Peyer's patch (tissue), 4 donors: ENCODE results near the gene OR8G5. TPM values are rescaled to one million over a fixed set of nuclear protein-coding genes. Genes with fewer than 3 reads are reported as not detected.

Experiments used
- DNase-seq, 3 donors: peaks; one replicate each; pipeline ENCODE4 v3.0.0-alpha.2; 2017 to 2019
- H3K27ac ChIP-seq, 4 donors: fragments of 200-600 bp; sonication (generic); one replicate each; pipeline ENCODE4 v1.5.1; 2016 to 2019
- H3K27me3 ChIP-seq, 2 donors: fragments of 200-600 bp; sonication (generic); one replicate each; pipeline ENCODE4 v1.5.1; 2019
- H3K36me3 ChIP-seq, 3 donors: fragments of 200-600 bp; sonication (generic); one replicate each; pipeline ENCODE4 v1.5.1; 2016 to 2019
- H3K4me1 ChIP-seq, 4 donors: fragments of 200-600 bp; sonication (generic); one replicate each; pipeline ENCODE4 v1.5.1; 2016 to 2019
- H3K4me3 ChIP-seq, 4 donors: fragments of 200-600 bp; sonication (generic); 1 replicate in 3 of 4; 2 replicates in 1 of 4; pipeline ENCODE4 v1.5.1; 2016 to 2019; ENCODE audit warnings: mild to moderate bottlenecking in 1 of 4
- H3K9me3 ChIP-seq, 4 donors: fragments of 200-600 bp; sonication (generic); one replicate each; pipeline ENCODE4 v1.5.1; 2016 to 2019; ENCODE audit warnings: mild to moderate bottlenecking in 1 of 4
- POLR2A ChIP-seq, 2 donors: fragments of 450-650 bp; IDR thresholded peaks; one replicate each; pipeline ENCODE4 v1.5.1; 2017; ENCODE audit warnings: antibody characterized with exemption in 2 of 2, mild to moderate bottlenecking in 2 of 2, moderate library complexity in 2 of 2
- total RNA-seq, 4 donors: library from RNA; depleted of rRNA; stranded (reverse); fragments of >200 nt; gene quantifications; one replicate each; pipeline ENCODE4 v1.1.0, GENCODE V29; 2016
- TF ChIP-seq, protein P1 (sequence below), 6 experiments: fragments of 450-650 bp in 4 of 6; fragments of 200-600 bp in 2 of 6; sonication (generic) in 1 of 6; IDR thresholded peaks; one replicate each; pipeline ENCODE4 v1.5.1; 2017 to 2019; ENCODE audit warnings: antibody characterized with exemption in 6 of 6, mild to moderate bottlenecking in 3 of 6, moderate library complexity in 1 of 6

Gene OR8G5
- total RNA-seq, 4 donors from 2014 or later: not detected

GRCh38 chr11:124277207-124277606 is 21.0 kb downstream of the OR8G5 start:
- Histone ChIP-seq H3K4me1 (peaks cover 0 to 4% (median 0%) of the 10 kb centered on the region in 4 donors), H3K27ac (peak overlapping the region in 1 of 4 donors; percentile 40), H3K36me3 (no peaks in the 10 kb centered on the region), H3K4me3 (no peak overlapping the region), H3K9me3 (no peaks in the 10 kb centered on the region), H3K27me3 (no peaks in the 10 kb centered on the region)
- TF ChIP-seq, protein P1, sequence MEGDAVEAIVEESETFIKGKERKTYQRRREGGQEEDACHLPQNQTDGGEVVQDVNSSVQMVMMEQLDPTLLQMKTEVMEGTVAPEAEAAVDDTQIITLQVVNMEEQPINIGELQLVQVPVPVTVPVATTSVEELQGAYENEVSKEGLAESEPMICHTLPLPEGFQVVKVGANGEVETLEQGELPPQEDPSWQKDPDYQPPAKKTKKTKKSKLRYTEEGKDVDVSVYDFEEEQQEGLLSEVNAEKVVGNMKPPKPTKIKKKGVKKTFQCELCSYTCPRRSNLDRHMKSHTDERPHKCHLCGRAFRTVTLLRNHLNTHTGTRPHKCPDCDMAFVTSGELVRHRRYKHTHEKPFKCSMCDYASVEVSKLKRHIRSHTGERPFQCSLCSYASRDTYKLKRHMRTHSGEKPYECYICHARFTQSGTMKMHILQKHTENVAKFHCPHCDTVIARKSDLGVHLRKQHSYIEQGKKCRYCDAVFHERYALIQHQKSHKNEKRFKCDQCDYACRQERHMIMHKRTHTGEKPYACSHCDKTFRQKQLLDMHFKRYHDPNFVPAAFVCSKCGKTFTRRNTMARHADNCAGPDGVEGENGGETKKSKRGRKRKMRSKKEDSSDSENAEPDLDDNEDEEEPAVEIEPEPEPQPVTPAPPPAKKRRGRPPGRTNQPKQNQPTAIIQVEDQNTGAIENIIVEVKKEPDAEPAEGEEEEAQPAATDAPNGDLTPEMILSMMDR (IDR thresholded peaks at IDR 0.05): no peak
- no peak for TF ChIP-seq POLR2A (IDR thresholded peaks at IDR 0.05)
- no peak for DNase-seq

GRCh38 chr11:124277804-124278203 is 21.6 kb downstream of the OR8G5 start:
- Histone ChIP-seq H3K9me3 (no peaks in the 10 kb centered on the region), H3K4me1 (peaks cover 0 to 4% (median 0%) of the 10 kb centered on the region in 4 donors), H3K27me3 (no peaks in the 10 kb centered on the region), H3K36me3 (no peaks in the 10 kb centered on the region), H3K27ac (no peak overlapping the region), H3K4me3 (no peak overlapping the region)
- TF ChIP-seq, protein P1 (IDR thresholded peaks at IDR 0.05): peak in 3 of 6 experiments; percentile 48 to 62 (median 55)
- no peak for TF ChIP-seq POLR2A (IDR thresholded peaks at IDR 0.05)
- DNase-seq: peak in 1 of 3 donors; percentile 39

DNA sequence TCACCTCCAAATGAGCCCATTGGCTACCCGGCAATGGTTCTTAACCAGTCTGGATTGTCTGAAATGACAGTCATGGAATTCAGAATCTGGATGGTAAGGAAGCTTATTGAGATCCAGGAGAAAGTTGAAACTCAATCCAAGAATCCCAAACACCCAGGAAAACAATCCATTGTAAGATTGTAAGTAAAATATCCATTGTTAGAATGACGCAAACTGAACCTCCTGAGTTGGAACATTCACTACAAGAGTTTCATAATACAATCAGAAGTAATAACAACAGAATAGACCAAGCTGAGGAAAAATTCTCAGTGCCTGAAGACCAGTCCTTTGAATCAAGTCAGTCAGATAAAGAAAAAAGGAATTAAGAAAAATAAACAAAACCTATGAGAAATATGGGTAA is 22.1 kb downstream of the OR8G5 start:
- no peaks in the 10 kb centered on the region for H3K36me3 ChIP-seq
- H3K27ac ChIP-seq: no peak overlapping the region
- H3K4me3 ChIP-seq: no peak overlapping the region
- DNase-seq: no peak
- no peaks in the 10 kb centered on the region for H3K9me3 ChIP-seq
- TF ChIP-seq, protein P1 (IDR thresholded peaks at IDR 0.05): no peak
- no peak for TF ChIP-seq POLR2A (IDR thresholded peaks at IDR 0.05)
- peaks cover 0 to 4% (median 0%) of the 10 kb centered on the region in 4 donors for H3K4me1 ChIP-seq
- no peaks in the 10 kb centered on the region for H3K27me3 ChIP-seq

DNA sequence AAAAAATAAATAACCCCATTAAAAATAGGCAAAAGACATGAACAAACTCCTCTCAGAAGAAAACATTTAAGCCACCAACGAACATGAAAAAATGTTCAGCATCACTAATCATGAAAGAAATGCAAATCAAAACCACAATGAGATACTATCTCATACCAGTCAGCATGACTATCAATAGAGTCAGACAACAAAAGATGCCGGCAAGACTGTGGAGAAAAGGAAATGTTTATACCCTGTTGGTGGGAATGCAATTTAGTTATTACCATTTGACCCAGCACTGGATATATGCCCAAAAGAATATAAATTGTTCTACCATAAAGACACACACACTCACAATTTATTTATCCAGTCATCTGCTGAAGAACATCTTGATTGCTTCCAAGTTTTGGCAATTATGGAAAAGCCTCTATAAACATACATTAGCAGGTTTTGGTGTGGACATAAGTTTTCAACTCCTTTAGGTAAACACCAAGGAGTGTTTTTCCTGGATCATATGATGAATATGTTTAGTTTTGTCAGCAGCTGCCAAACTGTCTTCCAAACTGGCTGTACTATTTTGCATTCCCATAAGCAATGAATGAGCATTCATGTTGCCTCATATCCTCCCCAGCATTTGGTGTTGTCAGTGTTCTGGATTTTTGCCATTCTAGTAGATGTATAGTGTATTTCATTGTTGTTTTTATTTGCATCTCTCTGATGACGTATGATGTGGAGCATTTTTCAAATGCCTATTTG is 29.6 kb downstream of the OR8G5 start:
- no peak for DNase-seq
- no peak overlapping the region for H3K4me3 ChIP-seq
- TF ChIP-seq POLR2A (IDR thresholded peaks at IDR 0.05): no peak
- TF ChIP-seq, protein P1 (IDR thresholded peaks at IDR 0.05): no peak
- H3K27ac ChIP-seq: no peak overlapping the region
- no peaks in the 10 kb centered on the region for H3K27me3 ChIP-seq
- H3K36me3 ChIP-seq: no peaks in the 10 kb centered on the region
- no peaks in the 10 kb centered on the region for H3K9me3 ChIP-seq
- H3K4me1 ChIP-seq: no peaks in the 10 kb centered on the region

DNA sequence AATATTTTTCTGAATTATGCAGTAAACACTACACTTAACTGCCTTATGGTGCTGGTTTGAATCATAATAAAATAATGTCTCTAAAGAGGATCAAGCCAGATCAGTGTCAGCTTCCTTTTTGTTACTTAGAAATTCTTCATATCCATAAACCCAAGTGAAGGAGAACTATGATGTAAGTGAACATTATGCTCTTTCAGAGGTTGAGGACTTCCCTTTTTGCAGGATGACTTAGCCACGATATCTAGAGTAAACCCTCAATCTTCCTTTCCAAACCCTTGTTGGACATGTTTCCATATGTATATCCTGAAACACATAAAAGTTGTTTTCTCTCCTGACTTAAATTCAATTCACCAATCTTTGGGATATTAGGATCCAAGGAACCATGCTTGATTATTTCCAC is 38.5 kb downstream of the OR8G5 start:
- no peak overlapping the region for H3K4me3 ChIP-seq
- H3K27me3 ChIP-seq: no peaks in the 10 kb centered on the region
- H3K9me3 ChIP-seq: no peaks in the 10 kb centered on the region
- H3K27ac ChIP-seq: no peak overlapping the region
- no peak for DNase-seq
- no peaks in the 10 kb centered on the region for H3K36me3 ChIP-seq
- H3K4me1 ChIP-seq: no peaks in the 10 kb centered on the region
- TF ChIP-seq, protein P1 (IDR thresholded peaks at IDR 0.05): no peak
- TF ChIP-seq POLR2A (IDR thresholded peaks at IDR 0.05): no peak
